Measurements from ENCODE around the gene RAP1GAP2.
"Not testable (repeated sequence)": the region's sequence is repeated elsewhere in the genome, so short reads cannot be mapped to it uniquely, and the experiment has no call there.

The RAP1GAP2 gene

DNA sequence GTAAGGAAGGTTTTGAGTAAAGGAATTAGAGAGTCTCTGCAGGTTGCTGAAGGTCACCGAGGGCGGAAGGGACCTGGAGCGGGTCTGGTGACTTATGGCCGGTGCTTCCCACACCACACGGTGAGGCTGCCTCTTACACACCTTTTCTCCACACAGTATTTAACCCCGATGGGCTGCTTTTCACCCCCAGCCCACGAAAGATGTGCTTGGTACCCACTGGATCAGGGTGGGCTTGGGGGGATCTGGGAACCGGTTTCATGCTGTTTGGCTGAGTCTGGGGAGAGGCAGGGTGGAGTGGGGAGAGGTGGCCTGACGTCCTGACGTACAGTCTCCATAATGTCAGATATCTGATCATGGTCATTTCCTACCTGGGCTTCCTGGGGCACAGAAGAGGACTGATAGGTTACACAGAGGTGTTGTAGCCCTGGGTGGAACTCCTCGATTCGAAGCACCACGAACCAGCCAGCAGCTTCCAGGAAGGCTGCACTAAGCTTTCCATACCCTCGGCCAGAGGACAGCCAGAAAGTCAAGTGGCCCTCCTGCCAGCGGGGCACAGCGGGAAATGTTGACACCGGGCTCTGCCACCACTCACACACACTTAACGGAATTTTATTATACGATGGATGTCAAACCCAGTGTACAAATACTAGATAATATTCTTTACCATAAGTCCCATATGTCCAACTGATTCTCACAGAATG lies 233.1 kb downstream of the RAP1GAP2 start:
- Histone ChIP-seq H3K27ac (no peak overlapping the region), H3K4me3 (no peak overlapping the region)
- TF ChIP-seq, protein P1, sequence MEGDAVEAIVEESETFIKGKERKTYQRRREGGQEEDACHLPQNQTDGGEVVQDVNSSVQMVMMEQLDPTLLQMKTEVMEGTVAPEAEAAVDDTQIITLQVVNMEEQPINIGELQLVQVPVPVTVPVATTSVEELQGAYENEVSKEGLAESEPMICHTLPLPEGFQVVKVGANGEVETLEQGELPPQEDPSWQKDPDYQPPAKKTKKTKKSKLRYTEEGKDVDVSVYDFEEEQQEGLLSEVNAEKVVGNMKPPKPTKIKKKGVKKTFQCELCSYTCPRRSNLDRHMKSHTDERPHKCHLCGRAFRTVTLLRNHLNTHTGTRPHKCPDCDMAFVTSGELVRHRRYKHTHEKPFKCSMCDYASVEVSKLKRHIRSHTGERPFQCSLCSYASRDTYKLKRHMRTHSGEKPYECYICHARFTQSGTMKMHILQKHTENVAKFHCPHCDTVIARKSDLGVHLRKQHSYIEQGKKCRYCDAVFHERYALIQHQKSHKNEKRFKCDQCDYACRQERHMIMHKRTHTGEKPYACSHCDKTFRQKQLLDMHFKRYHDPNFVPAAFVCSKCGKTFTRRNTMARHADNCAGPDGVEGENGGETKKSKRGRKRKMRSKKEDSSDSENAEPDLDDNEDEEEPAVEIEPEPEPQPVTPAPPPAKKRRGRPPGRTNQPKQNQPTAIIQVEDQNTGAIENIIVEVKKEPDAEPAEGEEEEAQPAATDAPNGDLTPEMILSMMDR (IDR thresholded peaks at IDR 0.05): no peak
- peak; percentile 68 for DNase-seq (ENCODE audit: low spot score)

- H3K27ac ChIP-seq: peak overlapping the region in 1 of 2 donors; percentile 56
- TF ChIP-seq, protein P1 (IDR thresholded peaks at IDR 0.05): no peak
- no peak overlapping the region for H3K4me3 ChIP-seq
- peak; percentile 19 for DNase-seq (ENCODE audit: low spot score)
These were observed 233.9 kb downstream of the RAP1GAP2 start for GRCh38 chr17:3030096-3030495.

DNA sequence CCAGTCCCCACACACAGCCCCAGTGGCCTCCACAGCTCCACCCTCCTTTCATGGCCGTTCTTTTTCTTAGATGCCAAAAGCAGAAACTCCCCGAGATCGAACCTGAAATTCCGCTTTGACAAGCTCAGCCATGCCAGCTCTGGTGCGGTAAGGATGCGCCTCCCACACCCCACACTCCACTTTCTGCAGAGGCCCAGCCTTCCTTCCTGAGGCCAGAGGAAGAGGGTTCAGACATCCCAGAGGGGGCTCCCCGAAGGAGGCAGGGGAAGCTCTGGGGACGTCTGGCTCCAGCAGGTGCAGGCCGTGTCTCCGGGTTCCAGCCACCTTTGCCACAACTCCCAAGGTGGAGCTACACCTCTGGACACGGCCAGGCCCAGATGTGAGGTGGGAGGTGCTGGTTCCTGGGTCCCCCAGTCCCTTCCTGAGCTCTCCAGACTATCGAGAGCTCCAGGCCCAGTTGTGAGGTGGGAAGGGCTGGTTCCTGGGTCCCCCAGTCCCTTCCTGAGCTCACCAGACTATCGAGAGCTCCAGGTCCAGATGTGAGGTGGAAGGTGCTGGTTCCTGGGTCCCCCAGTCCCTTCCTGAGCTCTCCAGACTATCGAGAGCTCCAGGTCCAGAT lies 234.7 kb downstream of the RAP1GAP2 start:
- H3K27ac ChIP-seq: peak overlapping the region in 1 of 2 donors; percentile 56
- not testable (repeated sequence) for H3K4me3 ChIP-seq
- DNase-seq (ENCODE audit: low spot score): peak; percentile 47

DNA sequence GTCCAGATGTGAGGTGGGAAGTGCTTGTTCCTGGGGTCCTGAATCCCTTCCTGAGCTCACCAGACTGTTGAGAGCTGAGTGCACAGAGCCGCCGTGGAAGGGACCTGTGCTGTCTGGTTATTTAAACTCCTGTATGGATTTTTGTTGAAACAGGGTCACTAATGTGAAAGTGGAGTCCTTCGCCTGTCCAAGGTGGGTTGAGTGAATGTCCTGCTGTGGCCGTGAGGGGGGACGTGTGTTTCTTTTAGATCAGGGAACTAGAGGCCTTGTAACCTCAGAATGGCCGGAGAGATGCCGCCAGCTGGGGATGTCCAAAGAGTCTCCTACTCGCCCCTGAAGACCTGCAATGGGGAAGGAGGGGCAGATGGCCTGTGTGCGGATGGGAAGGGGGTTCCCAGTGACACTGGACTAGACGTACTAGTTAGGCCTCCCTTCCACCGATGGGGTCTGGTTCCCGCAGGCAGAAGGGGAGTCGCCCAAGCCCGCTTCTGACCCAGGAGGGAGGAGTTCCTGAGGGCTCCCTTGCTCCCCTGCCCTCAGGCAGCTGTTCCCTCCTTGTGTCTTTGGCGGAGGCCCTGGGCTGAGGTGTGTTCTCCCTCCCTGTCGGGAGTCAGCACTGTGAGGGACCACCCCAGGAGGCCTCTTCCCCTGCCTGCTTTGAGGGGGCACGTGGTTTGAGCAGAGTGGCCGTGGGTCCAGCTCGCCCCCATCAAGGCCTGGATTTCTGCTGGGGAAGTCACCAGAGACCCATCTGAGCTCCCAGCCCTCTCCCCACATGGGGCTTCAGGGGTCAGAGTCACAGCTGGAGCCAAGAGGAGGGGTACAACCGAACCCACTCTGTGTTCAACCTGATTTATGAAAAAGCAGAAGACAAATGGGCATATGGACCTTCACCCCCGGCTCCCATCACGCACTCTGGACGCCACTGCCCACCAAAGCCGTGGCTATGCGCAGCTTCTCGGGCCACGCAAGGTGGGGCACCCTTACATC lies 236.3 kb downstream of the RAP1GAP2 start:
- TF ChIP-seq, protein P1 (IDR thresholded peaks at IDR 0.05): no peak
- no peak overlapping the region for H3K27ac ChIP-seq

DNA sequence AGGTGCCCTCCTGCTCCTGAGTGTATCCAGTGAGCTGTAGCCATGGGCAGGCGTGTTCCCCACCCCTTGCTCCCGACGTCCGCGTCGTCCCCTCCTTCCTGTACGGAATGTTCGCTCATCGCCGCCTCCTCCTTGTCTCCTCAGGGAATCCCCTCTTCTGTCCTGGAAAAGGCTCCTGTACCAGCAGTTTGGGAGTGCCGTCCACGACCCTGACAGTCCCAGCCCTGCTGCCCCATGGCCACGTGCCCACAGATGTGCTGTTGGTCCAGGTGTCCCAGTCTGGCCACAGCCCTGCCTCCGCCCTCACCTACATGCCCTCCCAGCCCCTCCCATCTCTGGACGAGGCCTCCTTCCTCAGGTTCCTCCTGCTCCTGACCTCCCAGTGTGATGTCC lies 237.0 kb downstream of the RAP1GAP2 start:
- Histone ChIP-seq H3K27ac (no peak overlapping the region), H3K4me3 (no peak overlapping the region)
- DNase-seq (ENCODE audit: low spot score): peak; percentile 63
- TF ChIP-seq, protein P1 (IDR thresholded peaks at IDR 0.05): no peak

More for the DNA sequence above, 236.3 kb downstream of the RAP1GAP2 start:
- no peak overlapping the region for H3K4me3 ChIP-seq
- peak; percentile 61 for DNase-seq (ENCODE audit: low spot score)

- DNase-seq (ENCODE audit: low spot score): peak; percentile 28
These were observed 237.7 kb downstream of the RAP1GAP2 start for GRCh38 chr17:3033741-3034577.

More at GRCh38 chr17:3033741-3034577, 237.7 kb downstream of the RAP1GAP2 start:
- TF ChIP-seq, protein P1 (IDR thresholded peaks at IDR 0.05): no peak
- no peak overlapping the region for H3K4me3 ChIP-seq
- no peak overlapping the region for H3K27ac ChIP-seq

Measured in coronary artery (tissue), 2 donors.